ENCODE data around the gene SNX8.

Gene SNX8

DNA sequence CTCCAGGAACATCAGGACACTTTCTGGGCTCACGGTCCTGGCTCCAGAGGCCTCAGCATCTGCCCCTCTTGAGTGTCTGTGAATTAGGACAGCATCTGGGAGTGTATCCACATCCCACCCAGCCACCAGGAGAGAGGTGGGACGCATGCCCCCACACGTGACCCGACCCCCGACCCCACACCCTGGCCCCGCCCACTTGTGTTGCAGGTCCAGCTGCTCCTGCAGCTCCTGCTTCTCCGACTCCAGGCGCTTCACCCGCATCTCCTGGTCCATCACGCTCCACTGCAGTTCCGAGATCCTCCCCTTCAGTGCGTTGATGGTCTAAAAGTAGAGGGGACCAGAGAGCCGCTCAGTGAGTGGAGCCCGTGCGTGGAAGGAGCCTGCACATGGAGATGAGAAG is 95.1 kb downstream of the SNX8 start:
- POLR2A ChIA-PET: no interaction called here
- peaks cover 8 to 86% (median 61%) of the 10 kb centered on the region in 4 experiments for H3K36me3 ChIP-seq (ENCODE audit: control insufficient read depth in 4 of 4, insufficient read depth in 4 of 4, low read length in 3 of 4)
- CTCF ChIA-PET: no interaction called here

DNA sequence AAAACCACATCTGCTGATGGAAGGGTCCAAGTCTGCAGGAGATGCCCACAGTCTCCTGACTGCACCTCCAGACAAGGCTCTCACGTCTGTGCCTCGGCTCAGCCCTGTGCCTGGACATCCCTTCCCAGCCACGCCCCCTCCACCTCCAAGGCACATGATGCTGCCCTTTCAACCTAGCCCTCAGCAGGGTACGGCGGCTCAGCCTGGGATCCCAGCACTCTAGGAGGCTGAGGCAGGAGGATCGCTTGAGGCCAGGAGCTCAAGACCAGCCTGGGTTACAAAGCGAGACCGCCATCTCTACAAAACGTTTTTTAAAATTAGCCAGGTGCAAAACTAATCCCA is 95.8 kb downstream of the SNX8 start:
- H3K36me3 ChIP-seq (ENCODE audit: control insufficient read depth in 4 of 4, insufficient read depth in 4 of 4, low read length in 3 of 4): peaks cover 13 to 86% (median 61%) of the 10 kb centered on the region in 4 experiments
- CTCF ChIA-PET: no interaction called here
- POLR2A ChIA-PET: no interaction called here

More for the DNA sequence above, 95.1 kb downstream of the SNX8 start:
- no peaks in the 10 kb centered on the region for H3K9me3 ChIP-seq (ENCODE audit: control extremely low read depth in 1 of 5, control insufficient read depth in 4 of 5, insufficient read depth in 2 of 5, low read depth in 1 of 5, low read length in 4 of 5)
- H3K4me3 ChIP-seq (ENCODE audit: control insufficient read depth in 1 of 7, extremely low read depth in 1 of 7, insufficient read depth in 4 of 7, low read depth in 2 of 7, low read length in 6 of 7): no peak overlapping the region
- H3K27ac ChIP-seq (ENCODE audit: insufficient read depth in 1 of 2, low read depth in 1 of 2, low read length in 2 of 2, poor library complexity in 1 of 2, severe bottlenecking in 2 of 2): no peak overlapping the region
- DNase-seq: no peak
- H3K27me3 ChIP-seq (replicated peaks in 2 of 5; ENCODE audit: control insufficient read depth in 4 of 5, insufficient read depth in 5 of 5, low read length in 4 of 5): no peaks in the 10 kb centered on the region
- H3K4me1 ChIP-seq (ENCODE audit: control extremely low read depth in 1 of 4, control insufficient read depth in 4 of 4, insufficient read depth in 4 of 4, low read length in 3 of 4): peaks cover 0 to 4% (median 0%) of the 10 kb centered on the region in 4 experiments
- 95% methylated on average over 14 of the region's 15 CpGs for WGBS (ENCODE audit: insufficient coverage)

GRCh38 chr7:2217716-2218443 is 96.4 kb downstream of the SNX8 start:
- DNase-seq: no peak
- Histone ChIP-seq H3K27me3 (replicated peaks in 2 of 5; ENCODE audit: control insufficient read depth in 4 of 5, insufficient read depth in 5 of 5, low read length in 4 of 5) (no peaks in the 10 kb centered on the region), H3K9me3 (ENCODE audit: control extremely low read depth in 1 of 5, control insufficient read depth in 4 of 5, insufficient read depth in 2 of 5, low read depth in 1 of 5, low read length in 4 of 5) (no peaks in the 10 kb centered on the region), H3K4me3 (ENCODE audit: control insufficient read depth in 1 of 7, extremely low read depth in 1 of 7, insufficient read depth in 4 of 7, low read depth in 2 of 7, low read length in 6 of 7) (no peak overlapping the region), H3K36me3 (ENCODE audit: control insufficient read depth in 4 of 4, insufficient read depth in 4 of 4, low read length in 3 of 4) (peaks cover 13 to 86% (median 63%) of the 10 kb centered on the region in 4 experiments), H3K4me1 (ENCODE audit: control extremely low read depth in 1 of 4, control insufficient read depth in 4 of 4, insufficient read depth in 4 of 4, low read length in 3 of 4) (peaks cover 0 to 5% (median 0%) of the 10 kb centered on the region in 4 experiments), H3K27ac (ENCODE audit: insufficient read depth in 1 of 2, low read depth in 1 of 2, low read length in 2 of 2, poor library complexity in 1 of 2, severe bottlenecking in 2 of 2) (no peak overlapping the region)
- ChIA-PET CTCF (interaction anchor here (1.0 to 1.5 kb wide), 3 partner anchors 10 to 130 kb away, joined by 3 to 4 read pairs (median 3); partner anchors contain the start of genes MRM2 and NUDT1), POLR2A (no interaction called here)
- WGBS (ENCODE audit: insufficient coverage): 98% methylated on average over 14 of the region's 19 CpGs

More for the DNA sequence above, 95.8 kb downstream of the SNX8 start:
- Histone ChIP-seq H3K9me3 (ENCODE audit: control extremely low read depth in 1 of 5, control insufficient read depth in 4 of 5, insufficient read depth in 2 of 5, low read depth in 1 of 5, low read length in 4 of 5) (no peaks in the 10 kb centered on the region), H3K27ac (ENCODE audit: insufficient read depth in 1 of 2, low read depth in 1 of 2, low read length in 2 of 2, poor library complexity in 1 of 2, severe bottlenecking in 2 of 2) (no peak overlapping the region), H3K4me3 (ENCODE audit: control insufficient read depth in 1 of 7, extremely low read depth in 1 of 7, insufficient read depth in 4 of 7, low read depth in 2 of 7, low read length in 6 of 7) (no peak overlapping the region), H3K27me3 (replicated peaks in 2 of 5; ENCODE audit: control insufficient read depth in 4 of 5, insufficient read depth in 5 of 5, low read length in 4 of 5) (no peaks in the 10 kb centered on the region), H3K4me1 (ENCODE audit: control extremely low read depth in 1 of 4, control insufficient read depth in 4 of 4, insufficient read depth in 4 of 4, low read length in 3 of 4) (peaks cover 0 to 5% (median 0%) of the 10 kb centered on the region in 4 experiments)
- 99% methylated on average over 9 of the region's 9 CpGs for WGBS (ENCODE audit: insufficient coverage)
- no peak for DNase-seq

DNA sequence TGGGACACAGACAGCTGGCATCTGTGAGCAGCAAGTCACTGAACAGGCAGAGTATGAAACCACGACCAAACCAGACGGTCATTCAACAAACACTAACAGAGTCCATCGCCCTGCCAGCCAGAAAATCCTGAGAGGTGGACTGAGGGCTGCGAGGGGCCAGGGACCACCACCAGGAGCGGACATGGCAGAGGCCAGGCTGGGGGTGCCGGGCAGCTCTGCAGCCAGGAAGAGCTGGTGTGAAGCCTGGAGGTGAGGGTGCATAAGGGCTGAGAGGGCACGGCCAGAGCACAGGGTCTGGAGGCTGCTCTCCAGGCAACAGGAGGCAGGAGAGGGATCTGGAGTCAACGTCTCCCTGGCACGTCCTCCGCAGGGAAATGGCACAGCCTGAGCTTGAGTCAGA is 97.0 kb downstream of the SNX8 start:
- H3K4me1 ChIP-seq (ENCODE audit: control extremely low read depth in 1 of 4, control insufficient read depth in 4 of 4, insufficient read depth in 4 of 4, low read length in 3 of 4): peaks cover 0 to 5% (median 0%) of the 10 kb centered on the region in 4 experiments
- DNase-seq: no peak
- no peak overlapping the region for H3K4me3 ChIP-seq (ENCODE audit: control insufficient read depth in 1 of 7, extremely low read depth in 1 of 7, insufficient read depth in 4 of 7, low read depth in 2 of 7, low read length in 6 of 7)
- no peak overlapping the region for H3K27ac ChIP-seq (ENCODE audit: insufficient read depth in 1 of 2, low read depth in 1 of 2, low read length in 2 of 2, poor library complexity in 1 of 2, severe bottlenecking in 2 of 2)
- no peaks in the 10 kb centered on the region for H3K9me3 ChIP-seq (ENCODE audit: control extremely low read depth in 1 of 5, control insufficient read depth in 4 of 5, insufficient read depth in 2 of 5, low read depth in 1 of 5, low read length in 4 of 5)
- CTCF ChIA-PET: interaction anchor here (1.0 to 1.5 kb wide), 3 partner anchors 10 to 131 kb away, joined by 3 to 4 read pairs (median 3); partner anchors contain the start of genes MRM2 and NUDT1
- H3K36me3 ChIP-seq (ENCODE audit: control insufficient read depth in 4 of 4, insufficient read depth in 4 of 4, low read length in 3 of 4): peaks cover 15 to 85% (median 66%) of the 10 kb centered on the region in 4 experiments
- H3K27me3 ChIP-seq (replicated peaks in 2 of 5; ENCODE audit: control insufficient read depth in 4 of 5, insufficient read depth in 5 of 5, low read length in 4 of 5): no peaks in the 10 kb centered on the region
- WGBS (ENCODE audit: insufficient coverage): 89% methylated on average over 10 of the region's 10 CpGs
- POLR2A ChIA-PET: no interaction called here

GRCh38 chr7:2215851-2216250 is 98.4 kb downstream of the SNX8 start:
- WGBS (ENCODE audit: insufficient coverage): 97% methylated on average over 14 of the region's 17 CpGs
- Histone ChIP-seq H3K4me1 (ENCODE audit: control extremely low read depth in 1 of 4, control insufficient read depth in 4 of 4, insufficient read depth in 4 of 4, low read length in 3 of 4) (peaks cover 0 to 5% (median 0%) of the 10 kb centered on the region in 4 experiments), H3K27ac (ENCODE audit: insufficient read depth in 1 of 2, low read depth in 1 of 2, low read length in 2 of 2, poor library complexity in 1 of 2, severe bottlenecking in 2 of 2) (no peak overlapping the region), H3K9me3 (ENCODE audit: control extremely low read depth in 1 of 5, control insufficient read depth in 4 of 5, insufficient read depth in 2 of 5, low read depth in 1 of 5, low read length in 4 of 5) (no peaks in the 10 kb centered on the region), H3K27me3 (replicated peaks in 2 of 5; ENCODE audit: control insufficient read depth in 4 of 5, insufficient read depth in 5 of 5, low read length in 4 of 5) (no peaks in the 10 kb centered on the region), H3K36me3 (ENCODE audit: control insufficient read depth in 4 of 4, insufficient read depth in 4 of 4, low read length in 3 of 4) (peaks cover 13 to 88% (median 70%) of the 10 kb centered on the region in 4 experiments), H3K4me3 (ENCODE audit: control insufficient read depth in 1 of 7, extremely low read depth in 1 of 7, insufficient read depth in 4 of 7, low read depth in 2 of 7, low read length in 6 of 7) (no peak overlapping the region)
- POLR2A ChIA-PET: no interaction called here
- CTCF ChIA-PET: interaction anchor here (1.8 kb wide), 1 partner anchor 12 kb away, joined by 6 read pairs; no protein-coding TSS in a partner anchor
- DNase-seq: no peak

DNA sequence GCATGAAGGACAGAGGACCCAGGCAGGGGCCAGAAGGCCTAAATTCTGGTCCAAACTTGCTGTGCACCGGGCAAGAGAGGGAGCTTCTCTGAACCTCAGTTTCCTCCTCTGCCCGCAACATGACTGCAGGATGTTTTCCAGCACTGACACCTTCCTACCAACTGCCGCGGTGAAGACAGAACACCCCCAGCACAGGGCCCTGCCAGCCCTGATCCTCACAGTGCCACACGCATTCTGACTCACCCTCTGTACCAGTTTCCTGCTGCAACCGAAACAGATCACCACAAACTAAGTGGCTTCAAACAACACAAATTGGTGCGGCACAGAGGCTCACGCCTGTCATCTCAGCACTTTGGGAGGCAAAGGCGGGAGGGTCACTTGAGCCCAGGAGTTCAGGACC is 99.6 kb downstream of the SNX8 start:
- DNase-seq: peak in 2 of 3 donors; percentile 65 to 76
- Histone ChIP-seq H3K36me3 (ENCODE audit: control insufficient read depth in 4 of 4, insufficient read depth in 4 of 4, low read length in 3 of 4) (peaks cover 13 to 86% (median 70%) of the 10 kb centered on the region in 4 experiments), H3K4me3 (ENCODE audit: control insufficient read depth in 1 of 7, extremely low read depth in 1 of 7, insufficient read depth in 4 of 7, low read depth in 2 of 7, low read length in 6 of 7) (peak overlapping the region in 1 of 7 experiments; percentile 2), H3K4me1 (ENCODE audit: control extremely low read depth in 1 of 4, control insufficient read depth in 4 of 4, insufficient read depth in 4 of 4, low read length in 3 of 4) (peaks cover 0 to 5% (median 0%) of the 10 kb centered on the region in 4 experiments), H3K9me3 (ENCODE audit: control extremely low read depth in 1 of 5, control insufficient read depth in 4 of 5, insufficient read depth in 2 of 5, low read depth in 1 of 5, low read length in 4 of 5) (no peaks in the 10 kb centered on the region), H3K27me3 (replicated peaks in 2 of 5; ENCODE audit: control insufficient read depth in 4 of 5, insufficient read depth in 5 of 5, low read length in 4 of 5) (no peaks in the 10 kb centered on the region), H3K27ac (ENCODE audit: insufficient read depth in 1 of 2, low read depth in 1 of 2, low read length in 2 of 2, poor library complexity in 1 of 2, severe bottlenecking in 2 of 2) (peak overlapping the region in 1 of 2 experiments; percentile 30)
- ChIA-PET POLR2A (no interaction called here), CTCF (interaction anchor here (1.8 kb wide), 1 partner anchor 11 kb away, joined by 6 read pairs; no protein-coding TSS in a partner anchor)
- 78% methylated on average over 7 of the region's 9 CpGs for WGBS (ENCODE audit: insufficient coverage)

- no peaks in the 10 kb centered on the region for H3K9me3 ChIP-seq (ENCODE audit: control extremely low read depth in 1 of 5, control insufficient read depth in 4 of 5, insufficient read depth in 2 of 5, low read depth in 1 of 5, low read length in 4 of 5)
- POLR2A ChIA-PET: no interaction called here
- H3K27me3 ChIP-seq (replicated peaks in 2 of 5; ENCODE audit: control insufficient read depth in 4 of 5, insufficient read depth in 5 of 5, low read length in 4 of 5): no peaks in the 10 kb centered on the region
- H3K36me3 ChIP-seq (ENCODE audit: control insufficient read depth in 4 of 4, insufficient read depth in 4 of 4, low read length in 3 of 4): peaks cover 13 to 88% (median 68%) of the 10 kb centered on the region in 4 experiments
- CTCF ChIA-PET: interaction anchor here (1.5 kb wide), 1 partner anchor 42 kb away, joined by 3 read pairs; no protein-coding TSS in a partner anchor
- peak overlapping the region in 1 of 2 experiments; percentile 30 for H3K27ac ChIP-seq (ENCODE audit: insufficient read depth in 1 of 2, low read depth in 1 of 2, low read length in 2 of 2, poor library complexity in 1 of 2, severe bottlenecking in 2 of 2)
- no peak overlapping the region for H3K4me3 ChIP-seq (ENCODE audit: control insufficient read depth in 1 of 7, extremely low read depth in 1 of 7, insufficient read depth in 4 of 7, low read depth in 2 of 7, low read length in 6 of 7)
- 98% methylated on average over 14 of the region's 15 CpGs for WGBS (ENCODE audit: insufficient coverage)
- H3K4me1 ChIP-seq (ENCODE audit: control extremely low read depth in 1 of 4, control insufficient read depth in 4 of 4, insufficient read depth in 4 of 4, low read length in 3 of 4): peaks cover 0 to 5% (median 0%) of the 10 kb centered on the region in 4 experiments
- DNase-seq: no peak
Observed at GRCh38 chr7:2213551-2214215, 100.6 kb downstream of the SNX8 start.

Data from common myeloid progenitor, CD34-positive (primary cell).